Kidney capillary endothelial cell (primary cell): ENCODE measurements around the gene ETFB.

ENCODE experiments used
- DNase-seq: peaks from one replicate; pipeline ENCODE4 v3.0.0-alpha.2; 2018; ENCODE audit warnings: low spot score

Gene ETFB

DNA sequence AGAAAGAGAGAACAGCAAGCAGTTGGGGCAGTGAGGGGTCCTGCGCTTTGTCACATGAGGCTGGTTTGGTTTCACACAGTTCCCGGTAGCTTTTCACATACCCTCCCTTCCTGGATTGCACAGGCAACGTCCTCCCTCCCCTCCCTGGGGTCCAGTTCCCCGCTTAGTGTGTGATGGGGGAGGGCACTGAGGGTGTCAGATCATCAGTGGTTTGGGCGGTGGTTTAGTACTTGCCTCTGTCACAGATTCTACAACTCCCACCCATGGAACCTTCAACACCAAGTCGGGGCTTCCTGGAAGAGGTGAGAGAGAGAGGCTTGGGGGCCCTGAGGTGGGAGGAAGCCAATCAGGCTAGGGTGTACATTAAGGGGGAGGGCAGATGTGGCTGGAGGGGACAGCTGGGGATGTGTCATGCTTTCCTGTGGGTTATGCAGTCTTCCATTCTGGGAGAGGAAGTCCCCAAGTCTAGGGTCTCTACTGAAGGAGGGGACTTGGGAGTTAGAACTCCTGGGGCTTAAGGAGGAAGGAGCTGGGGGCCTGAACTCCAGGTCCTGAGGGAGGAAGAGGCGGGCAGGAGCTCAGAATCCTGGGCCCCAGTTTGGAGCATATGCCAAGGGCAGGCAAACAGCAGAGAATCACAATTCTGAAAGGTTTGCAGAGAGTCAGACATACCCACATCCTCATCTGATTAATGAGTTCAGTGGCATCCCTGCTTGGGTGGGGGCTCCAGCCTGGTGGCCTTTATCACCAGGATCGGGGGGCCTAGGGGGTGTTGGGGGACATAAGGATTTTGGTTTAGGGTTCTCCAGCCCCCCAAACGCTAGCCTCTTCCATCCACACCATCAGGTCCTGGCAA is 6.7 kb upstream of the ETFB start, which contains the start of gene NKG7:
Gene NKG7 (minus strand): TSS at position 6 of the 856 bp plus-strand sequence. CDS start 119 bp downstream, outside the sequence.
- no peak for DNase-seq

DNA sequence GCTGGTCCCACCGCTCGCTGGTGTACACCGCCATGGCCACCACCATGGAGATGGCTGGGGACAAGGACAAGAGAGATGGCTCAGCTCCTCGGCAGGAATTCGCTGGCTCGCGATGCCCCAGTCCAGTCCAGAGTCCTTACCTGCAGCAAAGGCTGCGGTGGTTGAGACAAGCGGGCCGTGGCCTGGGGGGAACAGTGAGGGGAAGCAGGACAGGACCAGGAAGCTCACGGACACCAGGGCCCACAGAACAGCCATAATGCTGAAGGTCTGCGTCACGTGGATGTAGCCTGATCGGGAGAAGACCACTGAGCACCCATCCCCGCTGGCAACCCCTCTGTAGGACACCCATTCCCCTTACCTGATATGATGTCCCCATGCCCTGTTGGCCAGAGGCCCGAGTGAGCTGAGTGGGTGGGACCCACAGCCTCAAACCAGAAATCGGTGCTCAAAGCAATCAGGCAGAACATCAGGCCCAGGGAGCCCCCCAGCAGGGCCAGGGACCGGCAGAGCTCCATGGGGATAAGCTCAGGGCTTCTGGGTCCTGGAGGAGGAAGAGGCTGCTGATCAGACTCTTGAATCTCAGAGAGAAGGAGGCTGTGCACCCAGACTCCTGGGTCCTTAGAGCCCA is 5.9 kb upstream of the ETFB start:
- DNase-seq, result no peak

DNA sequence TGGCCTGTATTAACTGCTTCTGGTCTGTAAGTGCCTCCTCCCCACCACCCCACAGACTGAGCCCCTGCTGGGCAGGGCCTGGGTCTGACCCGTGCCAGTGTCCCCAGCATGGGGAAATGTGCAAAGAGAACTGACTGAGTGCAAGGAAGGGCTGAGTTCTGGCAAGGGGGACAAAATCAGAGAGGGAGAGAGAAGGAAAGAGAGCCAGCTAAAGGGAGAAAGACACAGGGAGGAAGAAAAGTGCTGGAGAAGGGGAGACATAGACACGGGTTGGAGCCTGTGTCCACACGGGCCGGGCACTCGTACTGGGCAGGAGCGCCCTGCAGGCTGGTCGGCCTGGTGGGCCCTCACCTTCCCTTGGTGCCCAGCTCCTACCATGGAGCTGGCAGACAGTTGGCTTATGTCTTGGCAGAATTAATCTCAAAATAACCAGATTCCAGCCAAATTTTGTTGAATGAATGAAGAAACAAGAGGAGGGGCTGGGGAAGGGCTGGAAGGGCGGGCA is 5.0 kb upstream of the ETFB start:
- DNase-seq, result no peak

DNA sequence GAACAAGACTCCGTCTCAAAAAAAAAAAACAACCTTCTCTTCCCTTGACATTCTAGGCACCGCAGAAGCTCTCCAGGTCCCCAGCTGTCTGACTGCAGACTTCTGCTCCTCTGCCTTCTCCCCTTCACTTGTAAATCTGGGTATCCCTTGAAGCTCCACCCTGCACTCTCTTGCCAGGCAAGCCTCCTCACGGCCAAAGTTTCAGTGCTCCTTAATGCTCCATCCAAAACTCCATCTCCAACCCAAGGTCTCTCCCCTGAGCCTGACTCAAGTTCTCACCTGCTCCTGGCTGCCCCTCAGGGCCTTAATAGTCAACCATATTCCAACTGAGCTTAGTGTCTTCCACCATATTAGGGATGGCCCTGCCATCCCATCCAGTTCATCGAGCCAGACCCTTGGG is 4.0 kb upstream of the ETFB start:
- DNase-seq, result no peak

DNA sequence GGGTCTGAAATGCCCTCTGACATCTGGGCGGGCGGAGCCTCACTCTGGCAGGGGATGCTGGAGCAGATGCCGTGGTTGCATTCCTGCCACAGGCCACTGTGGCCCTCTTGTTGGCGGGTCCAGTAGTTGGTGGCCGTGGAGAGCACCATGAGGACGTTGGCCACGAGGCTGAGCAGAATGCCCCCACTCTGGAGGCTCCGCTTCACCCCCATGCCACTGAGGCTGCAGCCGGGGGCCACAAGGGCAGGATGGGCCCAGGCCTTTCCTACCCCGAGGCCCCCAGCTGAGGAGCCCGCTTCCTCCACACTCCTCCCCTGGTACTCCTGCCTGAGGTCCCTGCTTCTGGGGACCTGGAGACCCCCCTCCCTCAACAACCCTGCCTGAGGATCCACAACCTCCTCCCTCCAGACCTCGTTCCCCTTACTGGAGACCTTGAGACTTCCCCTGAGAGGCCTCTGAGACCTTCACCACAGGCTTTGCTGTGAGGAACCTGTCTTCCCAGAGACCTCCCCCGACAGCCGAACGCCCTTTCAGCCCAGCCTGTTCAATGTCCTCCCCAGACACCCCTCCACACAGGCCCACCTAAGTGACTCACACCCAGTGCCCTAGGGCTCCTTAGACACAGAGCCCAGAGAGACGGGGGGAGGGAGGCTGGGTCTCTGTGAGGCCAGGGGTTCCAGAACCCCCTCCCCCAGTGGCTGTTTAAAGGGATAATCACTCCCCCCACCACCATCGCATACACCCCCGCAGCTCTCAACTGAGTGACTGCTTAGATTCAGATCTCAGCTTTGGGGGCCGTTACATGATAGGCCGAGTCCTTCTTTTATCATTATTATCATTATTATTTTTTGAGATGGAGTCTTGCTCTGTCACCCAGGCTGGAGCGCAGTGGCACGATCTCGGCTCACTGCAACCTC is 2.4 kb upstream of the ETFB start, which contains the start of gene CLDND2:
Gene CLDND2 (minus strand): TSS at position 638 of the 917 bp plus-strand sequence. CDS start 426 bp downstream, at position 212.
- DNase-seq, result no peak

DNA sequence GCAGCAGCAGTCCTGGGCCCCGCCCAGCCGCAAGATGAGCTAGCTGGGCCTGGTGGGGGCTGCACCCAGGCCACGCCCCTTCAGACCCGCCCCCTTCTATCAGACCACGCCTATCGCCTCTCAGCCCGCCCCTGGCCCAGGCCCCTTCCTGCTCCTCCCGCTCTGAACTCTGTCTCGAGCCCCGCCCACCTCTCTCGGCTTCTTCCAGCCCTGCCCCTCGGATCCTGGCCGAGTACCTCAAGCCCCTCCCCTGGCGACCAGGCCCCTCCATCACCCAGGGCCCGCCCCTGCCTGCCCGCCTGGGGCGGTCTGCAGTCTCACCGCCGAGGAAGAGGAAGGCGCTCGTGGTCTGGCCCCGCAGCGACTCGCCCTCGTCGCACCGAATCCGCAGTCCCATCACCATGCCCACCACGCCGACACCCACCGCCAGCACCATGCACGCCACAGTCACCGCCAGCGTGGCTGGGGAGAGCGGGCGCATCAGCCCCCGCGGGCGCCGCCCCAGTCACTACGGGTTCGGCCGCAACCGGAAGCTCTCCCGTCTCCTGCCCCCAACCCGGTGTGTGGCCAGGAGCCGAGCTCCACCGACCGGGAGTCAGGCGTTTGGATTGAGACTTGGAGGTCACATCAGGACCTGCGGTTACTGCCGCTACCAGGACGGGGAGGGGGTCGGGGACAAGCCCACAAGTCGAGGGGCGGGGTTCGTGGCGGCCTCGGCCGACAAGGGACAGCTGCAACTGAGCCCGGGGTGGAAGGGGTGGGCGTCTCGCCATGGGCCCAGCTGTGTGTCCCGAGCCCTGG is 1.6 kb upstream of the ETFB start:
- peak; percentile 97 for DNase-seq

DNA sequence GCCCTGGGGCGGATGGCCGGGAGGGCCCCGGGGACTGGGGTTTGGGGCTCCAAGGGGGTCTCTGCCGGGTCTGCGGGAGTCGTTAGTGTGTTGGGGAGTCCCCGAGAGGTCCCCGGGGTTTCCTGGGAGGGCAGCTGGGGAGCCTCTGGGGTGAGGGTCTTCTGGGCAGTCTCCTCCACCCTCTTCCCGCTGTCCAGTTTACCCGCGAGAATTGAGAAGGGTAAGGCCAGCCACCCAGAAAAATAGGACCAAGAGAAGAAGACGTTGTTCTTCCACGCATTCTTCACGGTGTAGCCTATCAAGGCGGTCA is 1.0 kb upstream of the ETFB start:
- DNase-seq, result no peak

DNA sequence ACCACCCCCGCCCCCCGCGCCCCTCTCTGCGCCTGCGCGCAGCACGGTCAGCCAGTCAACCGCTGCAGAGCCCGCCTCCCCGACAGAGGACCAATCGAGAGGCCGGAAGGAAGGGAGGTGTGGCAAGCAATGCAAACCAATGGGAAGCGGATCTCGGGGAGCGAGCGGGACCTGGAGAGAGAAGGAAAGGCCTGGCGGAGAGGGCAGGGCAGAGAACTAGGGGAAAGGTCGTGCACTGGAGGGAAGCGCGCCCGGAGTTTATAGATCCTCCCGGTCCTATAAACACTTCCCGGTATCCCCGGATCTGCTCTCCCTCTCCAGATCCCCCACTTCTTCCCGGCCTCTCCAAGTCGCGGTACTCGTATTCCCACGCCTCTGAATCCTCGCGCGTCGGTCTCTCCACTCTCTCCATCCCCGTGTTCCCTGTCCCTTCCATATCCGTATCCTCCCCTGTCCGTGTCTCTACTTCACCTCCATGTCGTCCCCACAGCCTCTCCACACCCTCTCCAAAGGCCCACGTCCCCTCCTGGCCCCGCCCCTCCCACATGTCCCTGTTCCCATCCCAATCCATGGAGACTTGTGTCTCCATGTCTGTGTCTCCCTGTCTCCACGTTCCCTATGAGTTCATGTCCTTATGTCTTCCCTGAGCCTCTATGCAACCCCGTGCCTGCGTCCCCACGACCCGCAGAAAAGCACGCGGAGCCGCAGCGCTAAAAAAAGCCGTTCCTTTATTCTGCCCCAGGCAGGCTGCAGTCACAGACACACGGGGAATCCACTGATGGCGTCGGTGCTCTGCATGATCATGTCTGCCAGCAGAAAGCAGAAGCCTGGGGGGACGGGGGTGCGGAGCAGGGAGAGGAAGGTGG is 434 bp upstream of the ETFB start:
- peak; percentile 96 for DNase-seq

DNA sequence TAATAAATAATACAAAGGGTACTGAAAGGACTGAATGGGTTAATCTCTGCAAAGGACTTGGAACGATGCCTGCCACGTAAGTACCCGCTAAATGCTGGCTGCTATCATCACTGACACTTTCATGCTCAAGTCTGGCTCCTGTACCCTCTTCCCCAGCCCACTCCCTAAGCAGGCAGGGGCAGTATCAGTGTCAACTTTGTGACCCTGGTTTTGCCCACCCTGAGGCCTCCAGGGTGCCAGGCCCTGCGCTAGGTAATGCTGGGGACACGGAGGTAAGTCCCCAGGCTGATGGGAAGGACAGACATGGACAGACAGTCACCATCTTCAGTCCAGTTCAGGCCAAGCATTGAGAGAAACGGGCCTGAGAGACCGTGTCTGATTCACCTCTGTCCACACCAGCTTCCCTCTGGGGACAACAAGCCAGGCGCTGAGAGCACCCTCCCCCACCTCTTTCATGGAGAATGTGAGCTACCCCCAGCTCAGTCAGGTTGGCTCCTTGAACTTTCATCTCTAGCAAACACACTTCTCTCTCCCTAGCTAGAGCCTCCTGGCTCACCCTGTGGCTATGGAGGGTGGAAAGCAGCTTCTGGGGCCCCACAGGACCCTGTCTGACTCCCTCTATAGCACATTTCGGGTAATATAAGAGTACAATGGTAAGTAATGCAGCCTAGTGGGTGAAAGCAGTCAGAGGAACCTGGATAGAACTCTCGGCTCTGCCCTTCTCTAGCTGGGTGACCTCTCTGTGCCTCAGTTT is 800 bp downstream of the ETFB start:
- peak; percentile 12 for DNase-seq

DNA sequence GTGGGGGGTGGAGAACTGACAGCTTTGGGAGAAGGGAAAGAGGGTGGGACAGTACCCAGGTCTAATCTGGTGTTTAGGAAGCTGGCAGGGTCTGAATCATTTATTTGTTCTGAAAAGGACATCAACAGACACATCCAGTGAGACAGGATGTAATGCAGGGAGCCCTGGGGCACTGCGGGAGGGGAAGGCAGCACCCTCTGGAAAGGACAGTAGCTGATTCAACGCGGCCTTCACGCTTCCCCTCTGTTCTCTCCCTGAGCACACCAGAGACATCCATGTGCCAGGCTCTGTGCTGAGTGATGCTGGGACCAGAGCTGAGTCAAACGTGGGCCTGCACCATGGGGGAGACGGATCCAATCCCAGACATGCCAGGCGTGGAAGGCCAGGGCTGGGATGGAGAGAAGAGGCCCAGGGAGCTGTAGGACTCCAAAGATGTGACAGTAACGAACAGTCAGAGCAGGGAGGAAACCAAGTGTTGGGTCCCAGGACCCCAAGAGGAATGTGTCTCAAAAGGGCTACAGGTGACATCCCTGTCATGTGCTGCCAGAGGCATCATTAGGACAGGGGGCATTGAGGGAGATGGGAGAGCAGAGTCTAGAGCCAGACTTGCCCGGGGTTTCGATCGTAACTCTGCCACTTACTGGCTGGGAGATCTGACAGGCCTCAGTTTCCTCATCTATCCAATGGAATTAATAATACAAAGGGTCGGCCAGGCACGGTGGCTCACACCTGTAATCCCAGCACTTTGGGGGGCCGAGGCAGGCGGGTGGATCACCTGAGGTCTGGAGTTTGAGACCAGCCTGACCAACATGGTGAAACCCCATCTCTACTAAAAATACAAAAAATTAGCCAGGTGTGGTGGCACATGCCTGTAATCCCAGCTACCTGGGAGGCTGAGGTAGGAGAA is 1.7 kb downstream of the ETFB start:
- no peak for DNase-seq

DNA sequence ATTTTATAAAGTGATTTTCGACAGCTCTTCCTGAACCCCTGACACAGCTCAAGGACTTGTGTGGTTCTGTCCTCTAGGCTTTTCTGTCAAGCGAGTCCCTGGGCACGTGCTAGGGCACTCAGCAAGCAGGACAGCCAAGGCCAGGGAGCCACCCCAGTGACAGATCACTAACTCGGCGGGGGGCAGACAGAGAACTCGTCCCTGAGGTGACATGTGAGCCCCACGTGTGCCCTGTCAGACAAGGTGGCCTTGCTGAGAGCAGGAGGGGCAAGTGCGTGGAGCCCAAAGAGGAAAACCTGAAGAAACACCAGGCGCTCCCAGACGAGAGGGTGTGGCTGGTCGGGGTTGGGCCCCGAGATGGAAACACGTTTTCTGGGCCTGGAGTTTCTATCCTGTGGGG is 4.9 kb downstream of the ETFB start:
- DNase-seq, result no peak

DNA sequence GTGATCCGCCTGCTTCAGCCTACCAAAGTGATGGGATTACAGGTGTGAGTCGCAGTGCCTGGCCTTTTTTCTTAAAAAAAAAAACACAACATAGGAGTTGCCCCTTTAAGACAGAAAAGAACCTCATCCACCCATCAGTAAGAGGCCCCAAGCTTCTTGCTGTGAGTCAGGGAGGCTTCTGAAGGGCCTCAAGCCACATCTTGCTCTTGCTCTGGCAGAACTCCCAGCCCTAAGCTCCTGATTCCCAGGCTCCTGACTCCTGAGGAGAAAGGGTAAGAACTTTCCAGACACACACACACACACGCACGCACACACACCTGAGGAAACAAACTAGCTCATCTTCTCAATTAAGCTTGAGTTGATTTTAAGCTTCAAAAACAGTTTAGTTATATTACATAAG is 6.9 kb downstream of the ETFB start:
- DNase-seq, result no peak

DNA sequence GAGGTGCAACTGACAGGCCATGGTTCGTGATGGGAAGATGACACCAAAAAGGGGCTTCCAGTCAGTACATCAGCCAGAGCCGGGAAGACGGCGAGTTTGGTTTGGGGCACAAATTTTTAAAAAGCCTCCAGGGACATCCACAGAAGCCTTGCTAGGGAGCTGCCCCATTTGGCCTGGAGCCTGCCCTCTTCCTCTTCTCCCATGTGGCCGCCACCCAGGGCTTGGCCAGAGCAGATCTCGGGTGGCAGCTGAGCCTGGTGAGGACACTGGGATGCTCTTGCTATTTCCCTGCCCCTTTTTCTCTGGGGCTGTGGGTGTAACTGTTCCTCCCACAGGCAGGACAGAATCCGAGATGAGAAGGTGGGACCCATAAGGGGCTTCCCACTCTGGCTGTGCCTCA is 8.2 kb downstream of the ETFB start:
- DNase-seq, result no peak

DNA sequence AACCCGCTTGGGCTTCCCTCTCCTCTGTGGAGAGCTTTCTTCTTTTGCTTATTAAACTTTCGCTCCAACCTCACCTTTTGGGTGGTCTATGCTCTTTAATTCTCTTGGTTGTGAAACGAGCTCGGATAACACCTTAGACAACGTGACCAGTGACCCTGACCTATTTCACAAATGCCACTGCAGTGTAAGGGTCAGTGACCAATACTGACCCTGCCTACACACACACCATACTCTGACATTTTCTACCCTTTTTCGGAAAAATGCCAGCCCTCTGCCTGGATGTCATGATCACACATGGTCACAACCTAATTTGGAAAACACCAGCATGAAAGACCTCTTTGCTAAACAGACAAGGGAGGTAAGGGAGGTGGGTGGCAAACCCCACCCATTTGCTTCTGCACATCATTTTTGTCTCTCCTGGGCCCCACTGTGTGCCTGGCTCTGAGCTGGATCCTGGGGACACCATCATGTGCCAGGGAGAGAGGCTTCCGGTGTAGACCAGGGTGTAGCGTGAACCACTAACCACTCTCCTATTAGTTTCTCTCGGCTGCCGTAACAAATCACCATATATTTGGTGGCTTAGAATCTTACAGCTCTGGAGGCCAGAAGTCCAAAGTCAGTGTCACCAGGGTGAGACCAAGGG is 9.9 kb downstream of the ETFB start:
- no peak for DNase-seq

DNA sequence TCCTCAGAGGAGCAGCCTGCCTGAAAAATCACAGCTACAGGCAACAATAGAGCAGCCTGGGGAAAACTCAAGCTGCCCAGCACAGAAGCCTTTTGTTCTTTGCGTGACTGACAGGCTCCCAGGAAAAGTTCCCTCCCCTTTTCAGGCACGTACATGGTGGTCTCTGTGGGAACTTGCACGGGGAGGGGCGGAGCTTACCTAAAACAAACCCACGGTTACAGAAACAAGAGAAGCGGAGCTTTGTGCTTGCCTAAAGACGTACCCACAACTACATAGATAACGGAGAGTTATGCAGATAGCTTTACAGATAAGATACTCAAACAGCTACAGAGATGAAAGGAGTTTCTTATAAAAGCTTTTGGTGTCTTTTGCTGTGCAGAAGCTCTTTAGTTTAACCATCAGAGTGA is 11.4 kb downstream of the ETFB start:
- no peak for DNase-seq

DNA sequence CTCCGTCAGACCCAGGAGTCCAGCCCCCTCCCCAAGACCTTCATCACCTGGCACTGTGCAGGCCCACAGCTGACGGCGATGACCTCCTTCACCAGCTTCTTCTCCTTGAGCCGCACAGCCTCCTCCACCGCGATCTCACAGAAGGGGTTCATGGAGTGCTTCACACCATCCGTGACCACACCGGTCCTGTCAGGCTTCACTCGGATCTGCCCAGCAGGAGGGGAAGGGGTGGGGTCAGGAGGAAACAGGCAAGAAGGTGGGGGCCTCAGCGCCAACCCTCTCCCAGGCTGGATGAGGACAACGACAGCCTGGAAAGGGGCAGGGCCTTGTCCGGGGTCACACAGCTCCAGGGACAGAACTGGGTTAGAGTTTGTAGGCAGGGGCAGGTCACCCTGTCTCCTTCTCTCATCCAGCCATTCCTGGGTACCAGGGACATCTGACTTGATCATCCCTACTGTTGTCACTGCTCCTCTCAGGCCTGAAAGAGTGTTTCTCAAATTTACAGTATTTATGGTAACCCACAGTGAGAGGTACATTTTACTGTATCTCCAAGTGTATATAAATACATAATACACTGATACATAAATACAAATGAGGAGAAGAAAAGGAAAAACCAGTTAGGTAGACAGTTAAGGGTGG is 12.0 kb downstream of the ETFB start:
- DNase-seq, result no peak

DNA sequence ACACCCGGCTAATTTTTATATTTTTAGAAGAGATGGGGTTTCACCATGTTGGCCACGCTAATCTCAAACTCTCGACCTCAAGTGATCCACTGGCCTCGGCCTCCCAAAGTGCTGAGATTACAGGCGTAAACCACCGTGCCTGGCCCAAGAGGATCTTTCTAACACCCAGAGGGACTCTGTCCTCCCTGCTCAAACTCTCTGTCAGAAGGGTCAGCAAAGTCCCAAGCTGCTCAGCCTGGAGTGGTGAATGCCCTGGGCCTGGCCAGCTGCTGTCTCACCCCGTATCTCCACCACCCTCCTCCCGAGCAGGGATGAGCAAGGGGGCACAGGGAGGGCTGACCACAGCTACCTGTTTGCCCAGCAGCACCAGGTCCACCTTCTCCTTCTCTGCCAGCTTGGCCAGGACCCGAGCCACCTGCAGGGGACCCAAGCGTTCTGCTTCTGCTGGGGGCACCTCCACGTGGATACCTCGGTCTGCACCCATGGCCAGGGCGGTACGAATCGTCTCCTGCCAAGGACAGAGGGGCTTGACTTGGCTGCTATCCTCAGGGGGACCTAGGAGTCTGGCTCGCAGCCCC is 13.3 kb downstream of the ETFB start:
- no peak for DNase-seq
